Body of pancreas (tissue), 4 donors: ENCODE measurements around the gene HCFC1R1.

Experiments used
- CTCF ChIP-seq, 7 experiments: fragments of 450-650 bp in 4 of 7; fragments of 200-600 bp in 3 of 7; sonication (generic) in 3 of 7; IDR thresholded peaks; one replicate each; pipeline ENCODE4 v1.5.1; 2016 to 2019; ENCODE audit warnings: antibody characterized with exemption in 7 of 7
- POLR2A ChIP-seq, 3 donors: fragments of 450-650 bp; IDR thresholded peaks; one replicate each; pipeline ENCODE4 v1.6.1; 2016; ENCODE audit warnings: antibody characterized with exemption in 3 of 3, mild to moderate bottlenecking in 2 of 3

- TF ChIP-seq CTCF (IDR thresholded peaks at IDR 0.05) (no peak), POLR2A (IDR thresholded peaks at IDR 0.05) (no peak)
Observed at GRCh38 chr16:3051494-3051893, 27.8 kb upstream of the HCFC1R1 start.
